ENCODE data around the gene DUOXA1.

GRCh38 chr15:45101749-45102148 is 27.9 kb downstream of the DUOXA1 start:
- TF ChIP-seq POLR2AphosphoS5 (IDR thresholded peaks at IDR 0.05; ENCODE audit: borderline replicate concordance, low read depth, low read length) (no peak), EZH2 (IDR thresholded peaks at IDR 0.05) (no peak)
